ENCODE results near the gene EXOC2.

- TF ChIP-seq SP1 (IDR thresholded peaks at IDR 0.05) (no peak), FOXM1 (IDR thresholded peaks at IDR 0.05; ENCODE audit: borderline replicate concordance) (no peak), ELF4 (IDR thresholded peaks at IDR 0.05) (no peak), FOXA1 (IDR thresholded peaks at IDR 0.05) (no peak), PKNOX1 (IDR thresholded peaks at IDR 0.05) (no peak), BHLHE40 (IDR thresholded peaks at IDR 0.05; ENCODE audit: borderline replicate concordance) (no peak), FOXK2 (IDR thresholded peaks at IDR 0.05) (no peak), TARDBP (IDR thresholded peaks at IDR 0.05) (no peak)
Measured at GRCh38 chr6:484086-484745, 208.7 kb downstream of the EXOC2 start.
